ENCODE results near the gene PNMT.
"Not testable (repeated sequence)": the region's sequence is repeated elsewhere in the genome, so short reads cannot be mapped to it uniquely, and the experiment has no call there.

PNMT gene

DNA sequence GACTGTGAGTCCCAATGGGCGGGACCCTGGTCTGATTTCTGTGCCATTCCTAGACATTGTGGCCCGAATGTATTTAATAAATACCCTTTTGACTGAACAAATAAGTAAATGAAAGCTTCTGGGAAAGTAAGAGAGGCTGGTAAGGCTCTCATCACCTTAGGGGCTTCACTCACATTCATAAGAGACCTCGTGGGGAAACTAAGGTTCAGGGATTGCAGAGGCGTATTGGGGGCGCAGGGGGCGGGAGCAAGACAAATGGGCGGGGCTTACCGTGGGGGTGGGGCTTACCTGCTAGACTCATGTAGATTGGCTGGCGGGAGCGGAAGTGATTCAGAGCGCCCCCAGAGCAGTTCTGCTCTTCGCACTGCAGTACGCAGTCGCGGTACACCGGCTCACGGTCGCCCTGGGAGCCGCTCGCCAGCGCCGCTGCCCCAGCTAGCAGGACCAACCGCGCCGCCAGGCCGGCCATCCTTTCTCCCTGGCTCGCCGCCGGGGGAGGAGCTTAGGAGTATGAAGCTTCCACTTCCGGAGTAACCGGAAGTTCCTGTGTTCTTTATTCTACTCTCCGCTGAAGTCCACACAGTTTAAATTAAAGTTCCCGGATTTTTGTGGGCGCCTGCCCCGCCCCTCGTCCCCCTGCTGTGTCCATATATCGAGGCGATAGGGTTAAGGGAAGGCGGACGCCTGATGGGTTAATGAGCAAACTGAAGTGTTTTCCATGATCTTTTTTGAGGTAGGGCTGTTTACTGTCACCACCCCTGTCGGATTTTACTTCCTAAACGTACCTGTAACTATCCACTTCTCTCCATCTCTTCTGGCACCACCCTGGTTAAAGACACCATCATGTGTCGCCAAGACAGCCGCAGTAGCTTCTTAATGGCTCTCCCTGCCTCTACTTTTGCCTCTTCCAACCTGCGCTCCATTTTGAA is 19.6 kb downstream of the PNMT start, which contains the start of gene PGAP3:
Gene PGAP3, minus strand, starts transcription at position 512 of the 929 bp plus-strand sequence. Its CDS starts 43 bp downstream, at position 469.
- DNase-seq (ENCODE audit: low spot score): peak; percentile 96

DNA sequence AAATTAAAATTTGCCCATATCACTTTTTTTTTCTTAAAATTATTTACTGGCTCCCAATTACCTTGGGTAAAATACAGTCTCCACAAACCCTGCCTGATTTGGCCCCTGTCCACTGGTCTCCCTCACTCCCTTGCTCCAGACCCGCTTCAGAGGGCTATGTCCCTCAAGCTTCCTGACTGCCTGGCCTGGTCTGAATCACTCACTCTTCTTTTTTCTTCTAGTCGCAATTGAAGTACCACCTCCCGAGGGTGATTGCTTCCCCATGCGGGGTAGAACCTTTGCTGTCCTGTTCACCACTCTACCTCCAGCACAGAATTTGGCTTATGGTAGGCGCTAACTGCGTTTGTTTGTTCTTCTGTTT is 20.2 kb downstream of the PNMT start:
- no peak for DNase-seq (ENCODE audit: low spot score)

DNA sequence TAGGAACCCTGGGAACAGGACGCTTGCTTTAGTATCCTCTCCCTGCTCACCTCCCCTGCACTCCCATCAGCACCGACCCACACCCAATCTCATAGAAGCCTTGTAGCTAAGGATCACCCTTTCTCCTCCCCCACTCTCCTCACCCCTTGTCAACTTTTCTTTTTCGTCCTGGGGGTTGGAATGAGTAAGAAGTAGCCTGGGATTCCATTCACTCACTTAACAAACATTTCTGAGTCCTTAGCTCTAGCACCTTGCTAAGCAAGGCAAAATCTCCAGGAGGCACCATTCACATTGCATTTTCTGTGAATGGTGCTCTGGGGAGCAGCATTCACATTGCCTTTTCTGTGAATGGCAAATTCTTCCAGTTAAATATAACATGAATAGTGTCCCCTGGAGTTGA is 20.7 kb downstream of the PNMT start:
- no peak for DNase-seq (ENCODE audit: low spot score)

DNA sequence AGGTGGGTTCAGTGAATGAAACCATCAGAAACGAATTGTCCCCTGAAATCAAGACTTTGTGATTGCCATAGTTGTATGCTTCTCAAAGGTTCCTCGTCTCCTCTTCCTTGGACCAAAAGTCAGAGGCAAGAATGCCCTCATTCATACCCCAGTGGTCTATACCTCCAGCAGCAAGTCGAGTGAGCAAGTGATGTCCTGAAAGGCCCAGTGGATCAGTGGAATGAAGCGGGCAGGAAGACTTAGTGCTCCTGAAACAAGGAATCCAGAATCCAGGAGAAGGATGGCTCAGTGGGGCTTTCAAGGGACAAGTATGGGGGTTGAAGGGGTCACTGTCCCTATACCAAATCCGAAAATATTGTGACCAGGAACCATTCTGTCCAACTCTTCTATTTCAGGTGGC is 26.3 kb downstream of the PNMT start:
- DNase-seq (ENCODE audit: low spot score): no peak

DNA sequence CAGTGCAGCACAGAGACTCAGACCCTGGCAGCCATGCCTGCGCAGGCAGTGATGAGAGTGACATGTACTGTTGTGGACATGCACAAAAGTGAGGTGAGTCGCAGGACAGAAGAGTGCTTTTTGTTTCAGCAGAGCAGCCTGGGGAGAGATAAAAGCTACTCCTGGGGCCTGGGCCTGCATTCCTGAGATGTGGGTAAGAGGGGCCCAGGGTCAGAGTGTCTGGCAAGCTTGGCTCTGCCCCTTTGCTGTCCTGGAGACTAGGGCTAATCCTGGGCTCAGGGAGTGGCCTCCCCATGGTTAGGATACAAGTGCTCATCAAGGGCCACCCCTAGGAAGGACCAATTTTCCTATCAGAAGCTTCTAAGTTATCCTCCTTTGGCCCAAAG is 26.8 kb downstream of the PNMT start:
- DNase-seq (ENCODE audit: low spot score): no peak

DNA sequence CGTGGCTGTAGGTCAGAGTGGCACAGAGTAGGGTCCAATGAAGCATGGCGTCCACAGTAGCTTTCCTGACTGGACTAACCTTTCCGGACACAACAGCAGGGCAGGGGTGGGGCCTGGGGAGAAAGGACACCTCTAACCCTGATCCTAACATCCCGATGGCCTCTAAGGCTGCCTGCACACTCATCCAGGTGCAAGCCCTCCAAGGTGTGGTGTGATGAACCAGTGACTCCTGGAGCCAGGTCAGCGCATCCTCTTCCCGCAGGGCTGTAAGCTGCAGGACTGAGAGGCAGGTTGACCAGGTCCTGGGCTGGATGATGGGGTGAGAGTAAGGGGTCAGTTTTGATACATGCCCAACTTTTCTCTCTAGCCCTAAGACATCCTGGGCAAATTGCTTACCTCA is 28.5 kb downstream of the PNMT start:
- no peak for DNase-seq (ENCODE audit: low spot score)

DNA sequence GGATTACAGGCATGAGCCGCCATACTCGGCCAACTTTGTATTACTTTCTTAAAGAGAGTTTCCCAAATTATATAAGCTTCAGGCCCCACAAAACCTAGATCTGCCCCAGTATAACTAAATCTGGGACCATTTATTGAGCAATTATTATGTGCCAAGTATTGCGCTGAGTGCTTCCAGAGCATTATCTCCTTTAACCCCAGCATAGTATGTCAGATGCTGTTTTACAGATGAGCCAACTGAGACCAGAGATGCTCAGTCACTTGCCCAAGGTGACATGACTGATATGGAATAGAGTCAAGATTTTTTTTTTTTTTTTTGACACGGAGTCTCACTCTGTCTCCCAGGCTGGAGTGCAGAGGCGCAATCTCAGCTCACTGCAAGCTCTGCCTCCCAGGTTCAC is 29.7 kb downstream of the PNMT start:
- DNase-seq (ENCODE audit: low spot score): no peak

DNA sequence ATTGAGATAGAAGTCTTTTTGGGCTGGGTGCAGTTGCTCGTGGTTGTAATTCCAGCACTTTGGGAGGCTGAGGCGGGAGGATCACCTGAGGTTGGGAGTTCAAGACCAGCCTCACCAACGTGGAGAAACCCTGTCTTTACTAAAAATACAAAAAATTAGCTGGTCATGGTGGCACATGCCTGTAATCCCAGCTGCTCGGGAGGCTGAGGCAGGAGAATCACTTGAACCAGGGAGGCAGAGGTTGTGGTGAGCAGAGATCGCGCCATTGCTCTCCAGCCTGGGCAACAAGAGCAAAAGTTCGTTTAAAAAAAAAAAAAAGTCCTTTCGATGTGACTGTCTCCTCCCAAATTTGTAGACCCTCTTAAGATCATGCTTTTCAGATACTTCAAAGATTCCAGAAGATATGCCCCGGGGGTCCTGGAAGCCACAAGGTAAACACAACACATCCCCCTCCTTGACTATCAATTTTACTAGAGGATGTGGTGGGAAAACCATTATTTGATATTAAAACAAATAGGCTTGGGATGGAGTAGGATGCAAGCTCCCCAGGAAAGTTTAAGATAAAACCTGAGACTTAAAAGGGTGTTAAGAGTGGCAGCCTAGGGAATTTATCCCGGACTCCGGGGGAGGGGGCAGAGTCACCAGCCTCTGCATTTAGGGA is 31.0 kb downstream of the PNMT start:
- not testable (repeated sequence) for DNase-seq (ENCODE audit: low spot score)

DNA sequence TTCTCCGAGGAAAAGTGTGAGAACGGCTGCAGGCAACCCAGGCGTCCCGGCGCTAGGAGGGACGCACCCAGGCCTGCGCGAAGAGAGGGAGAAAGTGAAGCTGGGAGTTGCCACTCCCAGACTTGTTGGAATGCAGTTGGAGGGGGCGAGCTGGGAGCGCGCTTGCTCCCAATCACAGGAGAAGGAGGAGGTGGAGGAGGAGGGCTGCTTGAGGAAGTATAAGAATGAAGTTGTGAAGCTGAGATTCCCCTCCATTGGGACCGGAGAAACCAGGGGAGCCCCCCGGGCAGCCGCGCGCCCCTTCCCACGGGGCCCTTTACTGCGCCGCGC is 31.5 kb downstream of the PNMT start, which contains the start of gene ERBB2:
Gene ERBB2, plus strand, starts transcription at position 247 of the 330 bp plus-strand sequence. CDS start 175 bp downstream, outside the sequence.
- DNase-seq (ENCODE audit: low spot score): peak; percentile 91

DNA sequence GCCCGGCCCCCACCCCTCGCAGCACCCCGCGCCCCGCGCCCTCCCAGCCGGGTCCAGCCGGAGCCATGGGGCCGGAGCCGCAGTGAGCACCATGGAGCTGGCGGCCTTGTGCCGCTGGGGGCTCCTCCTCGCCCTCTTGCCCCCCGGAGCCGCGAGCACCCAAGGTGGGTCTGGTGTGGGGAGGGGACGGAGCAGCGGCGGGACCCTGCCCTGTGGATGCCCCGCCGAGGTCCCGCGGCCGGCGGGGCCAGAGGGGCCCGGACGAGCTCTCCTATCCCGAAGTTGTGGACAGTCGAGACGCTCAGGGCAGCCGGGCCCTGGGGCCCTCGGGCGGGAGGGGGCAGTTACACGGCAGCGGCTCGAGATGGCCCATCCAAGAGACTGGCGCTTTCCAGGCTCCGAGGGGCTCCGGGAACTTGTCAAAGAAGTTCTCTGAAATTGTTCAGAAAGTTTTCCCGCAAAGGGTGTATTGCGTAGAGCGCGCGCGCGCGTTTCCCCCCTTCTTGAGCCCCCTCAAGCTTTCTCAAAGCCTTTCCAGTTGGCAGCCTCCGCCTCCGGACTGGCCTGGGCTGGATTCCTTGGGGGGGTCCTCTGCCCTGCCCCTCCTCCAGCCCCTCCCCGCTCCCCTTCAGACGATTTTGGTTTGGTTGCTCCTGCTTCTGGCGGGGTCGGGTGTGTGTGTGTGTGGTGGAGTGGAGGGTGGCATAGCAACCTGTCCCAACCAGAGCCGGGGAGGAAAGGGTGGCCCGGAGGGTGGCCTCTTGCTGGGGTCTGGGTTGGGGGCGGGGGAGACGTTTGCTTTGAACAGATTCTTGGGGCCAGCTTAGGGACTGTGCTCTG is 32.1 kb downstream of the PNMT start:
- peak; percentile 77 for DNase-seq (ENCODE audit: low spot score)

DNA sequence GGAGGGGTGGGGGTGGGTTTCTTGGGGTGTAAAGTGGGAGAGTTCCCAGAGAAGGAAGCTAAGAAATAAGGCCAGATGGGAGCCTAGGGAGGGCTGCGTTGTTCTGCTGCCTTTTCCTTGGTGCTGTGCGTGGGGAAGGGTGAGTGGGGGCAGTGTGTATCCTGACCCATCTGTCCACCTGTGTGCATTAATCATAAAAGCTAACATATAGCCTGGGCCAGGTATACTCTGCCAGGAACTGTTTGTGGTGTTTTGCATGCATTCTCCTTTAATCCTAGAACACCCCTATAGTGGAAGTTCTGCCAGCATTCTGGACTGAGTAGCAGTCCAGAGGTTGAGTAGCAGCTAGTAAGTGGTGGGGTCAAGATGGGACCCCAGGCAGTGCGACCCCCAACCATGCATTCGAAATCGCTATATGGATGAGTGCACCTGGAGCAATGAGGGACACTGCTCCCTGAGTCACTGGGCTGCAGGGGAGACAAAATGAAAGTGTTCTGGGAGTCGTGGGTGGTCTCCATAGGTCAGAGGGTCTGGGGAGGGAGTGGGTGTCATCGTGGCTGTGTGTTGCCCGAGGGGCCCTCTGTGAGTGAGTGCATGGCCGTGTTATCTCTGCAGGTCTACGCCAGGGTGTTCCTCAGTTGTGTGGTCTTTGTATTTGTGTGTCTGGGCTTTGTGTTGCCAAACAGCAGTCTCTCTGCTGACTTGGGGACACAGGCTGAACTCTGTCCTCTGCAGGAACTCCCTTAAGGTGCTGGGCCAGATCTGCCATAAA is 32.9 kb downstream of the PNMT start:
- no peak for DNase-seq (ENCODE audit: low spot score)

DNA sequence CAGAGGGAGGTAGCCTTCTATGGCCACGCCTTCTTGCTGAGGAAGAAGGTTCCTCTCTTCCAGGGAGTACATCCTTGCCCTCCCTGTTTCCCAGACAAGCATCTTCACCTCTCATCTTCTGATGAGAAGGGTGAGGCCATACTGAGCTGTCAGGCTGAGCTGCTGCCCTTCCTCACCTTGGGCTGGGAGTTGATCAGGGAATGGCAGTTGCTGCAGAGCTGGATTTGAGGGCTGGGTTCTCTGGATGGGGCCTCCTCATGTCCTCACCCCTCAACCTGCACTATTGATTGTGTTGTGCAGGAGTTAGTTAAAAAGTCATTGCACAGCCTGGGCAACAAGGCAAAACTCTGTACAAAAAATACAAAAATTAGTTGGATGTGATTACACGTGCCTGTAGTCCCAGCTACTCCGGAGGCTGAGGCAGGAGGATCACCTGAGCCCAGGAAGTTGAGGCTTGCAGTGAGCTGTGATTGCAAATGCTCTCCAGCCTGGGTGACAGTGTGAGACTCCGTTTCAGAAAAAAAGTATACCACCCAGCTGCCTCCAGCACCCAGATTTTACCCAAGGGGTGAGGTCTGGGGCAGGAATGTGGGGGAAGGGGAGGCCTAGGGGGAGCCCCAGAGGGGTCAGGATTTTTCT is 33.6 kb downstream of the PNMT start:
- DNase-seq (ENCODE audit: low spot score): no peak

DNA sequence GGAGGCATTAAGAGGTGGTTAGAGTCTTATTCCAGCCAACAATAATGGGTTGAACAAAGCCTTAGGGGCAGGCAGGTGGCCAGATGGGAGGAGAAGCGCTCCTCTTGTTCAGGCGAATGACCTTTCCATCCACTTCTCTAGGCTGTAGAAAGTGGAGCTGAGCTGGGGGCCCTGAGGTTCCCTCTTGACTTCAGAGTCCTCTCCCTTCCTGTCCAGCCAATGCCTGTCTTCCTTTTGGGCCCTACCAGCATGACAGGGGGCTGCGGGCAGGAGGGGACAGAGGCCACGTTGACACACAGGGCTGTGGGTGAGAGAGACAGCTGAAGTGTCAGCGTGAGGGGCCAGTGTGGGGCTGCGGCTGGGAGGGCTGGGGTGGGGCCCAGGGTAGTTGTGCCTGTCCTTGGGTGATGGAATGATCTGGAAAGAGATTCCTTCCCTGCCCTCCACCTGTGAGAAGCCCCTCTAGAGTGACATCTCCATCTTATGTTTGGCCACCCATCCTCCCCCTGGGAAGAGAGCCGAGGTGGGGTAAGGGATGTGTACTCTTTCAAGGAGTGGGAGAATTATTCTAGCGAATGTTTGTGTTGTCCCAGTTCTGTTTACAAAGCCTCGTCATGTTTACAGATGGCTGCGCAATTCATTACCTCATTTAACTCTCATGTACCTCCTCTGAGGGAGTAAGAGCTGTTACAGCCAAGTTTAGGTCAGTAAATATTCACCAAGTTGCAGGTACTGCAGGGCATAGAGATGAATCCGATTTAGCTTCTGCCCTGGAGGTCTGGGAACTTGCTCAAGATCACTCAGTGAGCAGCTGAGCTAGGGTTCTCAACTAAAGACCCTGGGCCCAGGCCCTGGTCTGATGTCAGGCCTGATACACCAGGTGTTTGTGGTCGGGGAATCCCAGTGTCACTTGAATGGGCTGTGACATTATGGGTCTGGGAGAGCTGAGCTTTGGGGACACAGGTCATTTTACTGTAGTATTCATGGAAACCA is 34.9 kb downstream of the PNMT start:
- no peak for DNase-seq (ENCODE audit: low spot score)

DNA sequence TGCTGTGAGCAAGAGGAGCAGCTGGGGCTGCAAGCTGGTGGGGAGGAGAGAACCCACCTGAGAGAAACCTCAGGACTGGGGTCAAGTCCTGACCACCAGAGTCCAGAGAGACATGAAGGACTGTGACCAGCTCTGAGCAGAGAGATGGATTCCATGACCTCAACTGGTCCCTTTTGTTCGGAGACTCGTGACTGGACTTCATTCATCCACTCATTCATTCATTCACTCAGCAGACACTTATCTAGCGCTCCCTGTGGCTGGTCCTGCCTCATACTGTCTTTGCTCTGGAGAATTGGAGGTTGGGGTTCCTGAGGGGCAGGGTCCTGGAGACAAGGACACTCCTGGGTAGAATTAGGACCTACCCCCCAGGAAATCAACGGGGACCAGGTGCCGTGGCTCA is 35.7 kb downstream of the PNMT start:
- no peak for DNase-seq (ENCODE audit: low spot score)

DNA sequence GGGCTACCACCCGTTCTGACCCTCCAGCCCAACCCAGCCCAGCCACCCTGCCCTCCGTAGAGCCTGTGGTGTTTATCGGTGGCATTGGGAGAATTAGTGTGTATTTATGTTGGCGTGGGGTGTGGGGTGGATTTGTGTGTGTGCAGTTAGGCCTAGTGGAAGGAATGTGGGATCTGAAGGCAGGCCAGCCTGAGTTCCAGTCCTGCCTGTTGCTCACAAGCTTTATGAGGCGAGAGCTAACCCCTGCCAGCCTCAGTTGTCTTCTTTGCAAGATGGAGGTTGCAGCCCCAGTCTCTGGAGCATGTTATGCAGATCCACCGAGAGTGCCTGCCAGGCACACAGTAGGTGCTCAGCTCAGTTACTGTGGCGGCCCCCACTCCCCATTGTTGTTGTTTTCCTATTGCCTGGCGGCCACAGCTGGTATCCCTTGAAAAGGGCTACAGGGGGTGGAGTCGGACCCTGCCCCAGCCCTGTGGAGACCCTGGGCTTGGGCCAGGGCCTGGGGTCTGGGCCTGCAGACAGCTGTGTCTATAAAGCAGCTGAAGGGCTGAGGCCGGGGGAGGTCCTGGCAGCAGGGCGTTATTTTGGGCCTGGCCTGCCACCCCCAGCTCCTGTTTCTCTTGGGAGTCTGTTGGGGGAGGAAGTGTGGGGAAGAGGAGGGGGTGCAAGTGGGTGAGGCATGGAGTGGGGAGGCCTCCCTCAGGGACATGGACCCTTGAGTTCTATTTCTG is 36.7 kb downstream of the PNMT start:
- peak; percentile 61 for DNase-seq (ENCODE audit: low spot score)

DNA sequence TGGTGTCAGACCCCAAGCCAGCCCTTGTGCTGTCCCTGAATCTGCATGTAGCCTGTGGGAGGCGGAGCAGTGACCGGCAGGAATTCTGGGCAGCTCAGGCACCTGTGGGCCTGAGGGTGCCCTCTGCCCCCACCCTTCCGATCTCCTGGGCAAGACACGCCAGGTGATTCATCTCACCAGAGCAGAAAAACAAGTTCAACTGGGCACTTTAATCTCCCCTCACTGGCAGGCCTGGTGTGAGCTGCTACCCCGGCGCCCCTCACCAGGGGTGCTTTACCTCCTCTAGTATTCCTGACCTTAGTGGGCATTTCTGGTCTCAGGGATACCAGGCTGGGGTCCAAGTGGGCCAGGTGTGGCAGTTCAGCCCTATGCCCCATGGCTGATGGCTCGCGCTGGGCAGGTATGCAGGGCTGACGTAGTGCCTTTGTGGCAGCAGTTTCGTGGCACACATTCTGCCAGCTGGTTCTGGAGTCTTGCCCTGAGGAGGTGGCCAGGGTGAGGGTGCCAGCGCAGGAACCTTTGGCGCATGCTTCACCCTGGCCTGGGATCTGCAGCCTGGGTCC is 37.6 kb downstream of the PNMT start:
- no peak for DNase-seq (ENCODE audit: low spot score)

DNA sequence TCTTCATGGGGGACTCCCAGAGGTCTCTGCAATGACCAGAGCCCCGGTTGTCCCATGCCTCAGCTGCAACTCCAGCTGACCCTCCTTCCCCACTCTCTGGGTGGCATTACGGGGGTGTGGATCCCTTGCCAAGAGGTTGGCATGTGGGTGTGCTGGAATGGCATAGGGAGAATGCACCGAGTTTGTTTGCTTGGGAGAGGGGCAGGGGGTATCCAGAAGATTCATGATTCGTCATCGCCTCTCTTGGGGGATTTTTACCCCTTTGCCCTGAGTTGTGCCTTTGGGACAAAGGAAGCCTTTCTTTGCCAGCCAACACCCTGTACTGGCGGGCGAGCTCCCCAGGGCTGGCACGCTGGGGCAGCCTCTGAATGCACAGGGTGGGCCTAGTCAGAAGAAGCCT is 38.1 kb downstream of the PNMT start:
- DNase-seq (ENCODE audit: low spot score): no peak

DNA sequence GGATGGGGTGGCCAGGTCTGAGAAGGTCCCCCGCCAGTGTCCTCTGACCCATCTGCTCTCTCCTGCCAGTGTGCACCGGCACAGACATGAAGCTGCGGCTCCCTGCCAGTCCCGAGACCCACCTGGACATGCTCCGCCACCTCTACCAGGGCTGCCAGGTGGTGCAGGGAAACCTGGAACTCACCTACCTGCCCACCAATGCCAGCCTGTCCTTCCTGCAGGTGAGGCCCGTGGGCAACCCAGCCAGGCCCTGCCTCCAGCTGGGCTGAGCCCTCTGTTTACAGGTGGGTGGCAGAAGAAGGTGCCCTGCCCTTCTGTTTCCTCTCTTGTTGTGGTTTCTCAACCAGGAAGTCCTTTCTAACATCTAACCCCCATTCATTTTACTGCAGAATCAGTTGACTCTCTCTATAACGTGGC is 38.7 kb downstream of the PNMT start:
- no peak for DNase-seq (ENCODE audit: low spot score)
